Common myeloid progenitor, CD34-positive (primary cell): ENCODE data around the gene TEX13D.

Experiments
- CTCF ChIA-PET: fragments of 350-600 bp; sonication (Branson Sonifier 250); formaldehyde crosslinking; loops from one replicate; lab custom pipeline; 2021; ENCODE audit warnings: antibody characterized with exemption; lab: Charles Lee
- POLR2A ChIA-PET: fragments of 350-600 bp; sonication (Branson Sonifier 250); formaldehyde crosslinking; loops from one replicate; lab custom pipeline; 2021; ENCODE audit warnings: antibody characterized with exemption; lab: Charles Lee
- DNase-seq, 3 donors: peaks; one replicate each; pipeline versions ENCODE4 v3.0.0 to v3.0.0-alpha.2; 2013
- H3K27ac ChIP-seq, 2 experiments: 1 replicate in 1 of 2; 2 replicates in 1 of 2; pipeline ENCODE4 v1.7.0; 2013; ENCODE audit warnings: inconsistent platforms in 2 of 2, low read length in 2 of 2, mild to moderate bottlenecking in 2 of 2, low read depth in 1 of 2, moderate library complexity in 1 of 2; ENCODE audit not compliant: severe bottlenecking in 2 of 2, insufficient read depth in 1 of 2, poor library complexity in 1 of 2
- H3K27me3 ChIP-seq, 5 experiments: replicated peaks in 2 of 5; 1 replicate in 3 of 5; 2 replicates in 2 of 5; pipeline versions ENCODE4 v1.6.1 to v1.7.0; 2013; ENCODE audit warnings: low read length in 4 of 5, mild to moderate bottlenecking in 2 of 5, moderate library complexity in 2 of 5, inconsistent platforms in 1 of 5; ENCODE audit not compliant: insufficient read depth in 5 of 5, control insufficient read depth in 4 of 5
- H3K36me3 ChIP-seq, 4 experiments: 1 replicate in 2 of 4; 2 replicates in 2 of 4; pipeline versions ENCODE4 v1.6.1 to v1.7.0; 2013; ENCODE audit warnings: low read length in 3 of 4, control low read depth in 1 of 4, mild to moderate bottlenecking in 1 of 4; ENCODE audit not compliant: control insufficient read depth in 4 of 4, insufficient read depth in 4 of 4
- H3K4me1 ChIP-seq, 4 experiments: 1 replicate in 3 of 4; 2 replicates in 1 of 4; pipeline versions ENCODE4 v1.6.1 to v1.7.1; 2013; ENCODE audit warnings: low read length in 3 of 4, mild to moderate bottlenecking in 3 of 4, control low read depth in 1 of 4, inconsistent platforms in 1 of 4, moderate library complexity in 1 of 4; ENCODE audit not compliant: control insufficient read depth in 4 of 4, insufficient read depth in 4 of 4; ENCODE audit errors: control extremely low read depth in 1 of 4
- H3K4me3 ChIP-seq, 7 experiments: 1 replicate in 4 of 7; 2 replicates in 3 of 7; pipeline versions ENCODE4 v1.5.1 to v1.7.0; 2013; ENCODE audit warnings: mild to moderate bottlenecking in 7 of 7, low read length in 6 of 7, moderate library complexity in 6 of 7, inconsistent platforms in 2 of 7, low read depth in 2 of 7, control low read depth in 1 of 7; ENCODE audit not compliant: insufficient read depth in 4 of 7, control insufficient read depth in 1 of 7; ENCODE audit errors: extremely low read depth in 1 of 7
- H3K9me3 ChIP-seq, 5 experiments: 1 replicate in 4 of 5; 2 replicates in 1 of 5; pipeline versions ENCODE4 v1.6.1 to v1.7.1; 2013; ENCODE audit warnings: low read length in 4 of 5, mild to moderate bottlenecking in 2 of 5, inconsistent platforms in 1 of 5, low read depth in 1 of 5, moderate library complexity in 1 of 5; ENCODE audit not compliant: control insufficient read depth in 4 of 5, insufficient read depth in 2 of 5; ENCODE audit errors: control extremely low read depth in 1 of 5
- WGBS: methylation state at CpG from one replicate; pipeline ENCODE4 v1.1.5; 2013; ENCODE audit not compliant: insufficient coverage; 5-methylcytosine and 5-hydroxymethylcytosine counted together

TEX13D gene

GRCh38 chrX:124378643-124379042 is 46.2 kb downstream of the TEX13D start:
- Histone ChIP-seq H3K4me3 (peak overlapping the region in 1 of 7 experiments; percentile 33), H3K9me3 (no peaks in the 10 kb centered on the region), H3K36me3 (no peaks in the 10 kb centered on the region), H3K4me1 (peaks cover 8 to 43% (median 17%) of the 10 kb centered on the region in 4 experiments), H3K27me3 (no peaks in the 10 kb centered on the region), H3K27ac (peak overlapping the region in 1 of 2 experiments; percentile 62)
- 10% methylated on average over 2 of the region's 4 CpGs for WGBS
- POLR2A ChIA-PET, result no interaction called here
- DNase-seq, result peak; percentile 14 to 79 (median 78)
- CTCF ChIA-PET, result no interaction called here

GRCh38 chrX:124383354-124383753 is 50.9 kb downstream of the TEX13D start:
- 60% methylated on average over 2 of the region's 4 CpGs for WGBS
- peaks cover 7 to 50% (median 24%) of the 10 kb centered on the region in 4 experiments for H3K4me1 ChIP-seq
- POLR2A ChIA-PET, result interaction anchor here (0.5 kb wide), 2 partner anchors 163 to 613 kb away, joined by 3 to 5 read pairs; no protein-coding TSS in a partner anchor
- no peaks in the 10 kb centered on the region for H3K27me3 ChIP-seq
- H3K4me3 ChIP-seq, result no peak overlapping the region
- peak overlapping the region in 1 of 2 experiments; percentile 44 for H3K27ac ChIP-seq
- DNase-seq, result peak; percentile 20 to 80 (median 63)
- CTCF ChIA-PET, result no interaction called here
- no peaks in the 10 kb centered on the region for H3K36me3 ChIP-seq
- no peaks in the 10 kb centered on the region for H3K9me3 ChIP-seq

GRCh38 chrX:124386401-124386800 is 53.9 kb downstream of the TEX13D start:
- POLR2A ChIA-PET, result no interaction called here
- DNase-seq, result no peak
- CTCF ChIA-PET, result no interaction called here
- Histone ChIP-seq H3K4me1 (peaks cover 0 to 34% (median 17%) of the 10 kb centered on the region in 4 experiments), H3K4me3 (no peak overlapping the region), H3K9me3 (no peaks in the 10 kb centered on the region), H3K27ac (no peak overlapping the region), H3K36me3 (no peaks in the 10 kb centered on the region), H3K27me3 (no peaks in the 10 kb centered on the region)
- 73% methylated on average over 6 of the region's 6 CpGs for WGBS
